ENCODE data around the gene CARD10. TPM values are rescaled to one million over a fixed set of nuclear protein-coding genes. Genes with fewer than 3 reads are reported as not detected.
A peak's percentile ranks its signal among the peaks of the same experiment; 100 is the strongest.

The CARD10 gene
- polyA plus RNA-seq, 3 donors: 0.03 TPM; not detected in 2

GRCh38 chr22:37558815-37559214 is 39.6 kb upstream of the CARD10 start:
- intact Hi-C loops (cut with micrococcal nuclease): no loop called here
- no peak overlapping the region for H2AFZ ChIP-seq (ENCODE audit: insufficient read depth, low read depth, low read length, poor library complexity, severe bottlenecking)
- no peaks in the 10 kb centered on the region for H3K36me3 ChIP-seq (replicated peaks in 1 of 2; ENCODE audit: control insufficient read depth in 1 of 2, insufficient read depth in 2 of 2, low read length in 2 of 2)
- H3K9ac ChIP-seq (ENCODE audit: insufficient read depth, low read length, poor library complexity, severe bottlenecking): no peak overlapping the region
- Mint-ChIP-seq H3K36me3 (peaks cover 10 to 17% of the 10 kb centered on the region in 2 donors), H3K4me1 (peaks cover 34% of the 10 kb centered on the region), H3K27ac (no peak overlapping the region), H3K9me3 (peaks cover 0 to 16% (median 3%) of the 10 kb centered on the region in 7 donors), H3K4me3 (peak overlapping the region in 1 of 2 donors; percentile 74), H3K27me3 (ENCODE audit: low read depth in 3 of 3) (peaks cover 66 to 76% (median 69%) of the 10 kb centered on the region in 3 donors)
- peaks cover 4 to 56% of the 10 kb centered on the region in 2 donors for H3K27me3 ChIP-seq (ENCODE audit: control insufficient read depth in 2 of 2, insufficient read depth in 2 of 2, low read length in 2 of 2)
- no peak overlapping the region for H3K4me3 ChIP-seq (replicated peaks in 1 of 3; ENCODE audit: low read depth in 2 of 3, low read length in 3 of 3)
- no peak overlapping the region for H3K4me2 ChIP-seq (replicated peaks; ENCODE audit: extremely low read depth, low read length, poor library complexity, severe bottlenecking)
- peaks cover 28 to 49% of the 10 kb centered on the region in 2 donors for H3K4me1 ChIP-seq (ENCODE audit: control insufficient read depth in 1 of 2, insufficient read depth in 2 of 2, low read length in 2 of 2)
- H3K9me3 ChIP-seq (replicated peaks in 1 of 2; ENCODE audit: control insufficient read depth in 1 of 2, insufficient read depth in 1 of 2, low read length in 2 of 2): no peaks in the 10 kb centered on the region
- H3K27ac ChIP-seq (ENCODE audit: low read depth in 1 of 2, low read length in 2 of 2): no peak overlapping the region
- TF ChIP-seq CTCF (IDR thresholded peaks at IDR 0.05): no peak
- WGBS (ENCODE audit: insufficient coverage): 89% methylated on average over 6 of the region's 7 CpGs
- no peak for DNase-seq
- peaks cover 19% of the 10 kb centered on the region for H4K20me1 ChIP-seq (ENCODE audit: insufficient read depth, low read length)
- H3K79me2 ChIP-seq (ENCODE audit: insufficient read depth, low read length): peaks cover 6% of the 10 kb centered on the region

GRCh38 chr22:37557321-37558001 is 38.2 kb upstream of the CARD10 start:
- 100% methylated on average over 2 of the region's 7 CpGs for WGBS (ENCODE audit: insufficient coverage)
- no peaks in the 10 kb centered on the region for H3K9me3 ChIP-seq (replicated peaks in 1 of 2; ENCODE audit: control insufficient read depth in 1 of 2, insufficient read depth in 1 of 2, low read length in 2 of 2)
- Mint-ChIP-seq H3K9me3 (peaks cover 0 to 12% (median 3%) of the 10 kb centered on the region in 7 donors), H3K4me1 (peaks cover 26% of the 10 kb centered on the region), H3K36me3 (peaks cover 6 to 7% of the 10 kb centered on the region in 2 donors), H3K4me3 (peak overlapping the region in 1 of 2 donors; percentile 57), H3K27me3 (ENCODE audit: low read depth in 3 of 3) (peaks cover 61 to 79% (median 62%) of the 10 kb centered on the region in 3 donors), H3K27ac (no peak overlapping the region)
- DNase-seq: no peak
- no peak overlapping the region for H3K4me3 ChIP-seq (replicated peaks in 1 of 3; ENCODE audit: low read depth in 2 of 3, low read length in 3 of 3)
- TF ChIP-seq CTCF (IDR thresholded peaks at IDR 0.05): no peak
- H3K79me2 ChIP-seq (ENCODE audit: insufficient read depth, low read length): peaks cover 6% of the 10 kb centered on the region
- H3K4me2 ChIP-seq (replicated peaks; ENCODE audit: extremely low read depth, low read length, poor library complexity, severe bottlenecking): no peak overlapping the region
- intact Hi-C loops (cut with micrococcal nuclease): no loop called here
- H3K4me1 ChIP-seq (ENCODE audit: control insufficient read depth in 1 of 2, insufficient read depth in 2 of 2, low read length in 2 of 2): peaks cover 26 to 39% of the 10 kb centered on the region in 2 donors
- peaks cover 7% of the 10 kb centered on the region for H4K20me1 ChIP-seq (ENCODE audit: insufficient read depth, low read length)
- peaks cover 4 to 54% of the 10 kb centered on the region in 2 donors for H3K27me3 ChIP-seq (ENCODE audit: control insufficient read depth in 2 of 2, insufficient read depth in 2 of 2, low read length in 2 of 2)
- no peaks in the 10 kb centered on the region for H3K36me3 ChIP-seq (replicated peaks in 1 of 2; ENCODE audit: control insufficient read depth in 1 of 2, insufficient read depth in 2 of 2, low read length in 2 of 2)
- H2AFZ ChIP-seq (ENCODE audit: insufficient read depth, low read depth, low read length, poor library complexity, severe bottlenecking): no peak overlapping the region
- H3K9ac ChIP-seq (ENCODE audit: insufficient read depth, low read length, poor library complexity, severe bottlenecking): no peak overlapping the region
- H3K27ac ChIP-seq (ENCODE audit: low read depth in 1 of 2, low read length in 2 of 2): no peak overlapping the region
